ENCODE results near the gene B3GALT2. TPM values are rescaled to one million over a fixed set of nuclear protein-coding genes. Genes with fewer than 3 reads are reported as not detected.

The B3GALT2 gene
- total RNA-seq, 1 donor from 2014 or later, result 83.4 TPM

Small RNA genes lying within 50 kb of the gene (microRNA-seq; reads per million reads assigned to microRNA genes)
- not detected for gene MIR1278 (ENCODE audit: borderline number of aligned reads)

Other genes starting within 250 kb of the B3GALT2 start
- gene UCHL5, start 127.3 kb downstream of the B3GALT2 start, total RNA-seq, result 45.3 TPM
- 51.6 TPM for gene RO60, start 127.0 kb downstream of the B3GALT2 start, total RNA-seq
- gene GLRX2, start 81.2 kb downstream of the B3GALT2 start, total RNA-seq, result 37.0 TPM
- 59.5 TPM for gene CDC73, start 64.6 kb downstream of the B3GALT2 start, total RNA-seq

All from left ventricle myocardium superior (tissue), 1 donor.